ENCODE measurements around the gene RAB40C.

DNA sequence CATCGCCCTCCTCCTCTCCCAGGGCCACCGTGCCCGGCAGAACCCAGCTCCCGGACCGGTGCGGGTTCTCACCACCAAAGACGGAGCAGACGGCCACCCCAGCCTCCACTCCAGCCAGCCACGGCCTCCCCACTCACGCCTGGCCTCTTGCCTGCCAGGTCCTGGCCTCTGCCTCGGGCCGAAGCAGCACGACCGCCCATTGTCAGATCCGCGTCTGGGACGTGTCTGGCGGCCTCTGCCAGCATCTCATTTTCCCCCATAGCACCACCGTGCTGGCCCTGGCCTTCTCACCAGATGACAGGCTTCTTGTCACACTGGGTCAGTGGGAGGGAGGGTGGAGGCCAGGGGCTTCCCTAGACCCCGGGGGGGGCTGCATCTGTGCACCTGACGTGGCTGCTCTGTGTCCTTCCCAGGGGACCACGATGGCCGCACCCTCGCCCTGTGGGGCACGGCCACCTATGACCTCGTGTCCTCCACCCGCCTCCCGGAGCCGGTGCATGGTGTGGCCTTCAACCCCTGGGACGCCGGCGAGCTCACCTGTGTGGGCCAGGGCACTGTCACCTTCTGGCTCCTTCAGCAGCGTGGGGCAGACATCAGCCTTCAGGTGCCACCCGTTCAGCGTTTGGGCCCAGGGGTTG lies 71.4 kb downstream of the RAB40C start:
- no peak for TF ChIP-seq EZH2phosphoT487 (IDR thresholded peaks at IDR 0.05)
- TF ChIP-seq, protein P1, sequence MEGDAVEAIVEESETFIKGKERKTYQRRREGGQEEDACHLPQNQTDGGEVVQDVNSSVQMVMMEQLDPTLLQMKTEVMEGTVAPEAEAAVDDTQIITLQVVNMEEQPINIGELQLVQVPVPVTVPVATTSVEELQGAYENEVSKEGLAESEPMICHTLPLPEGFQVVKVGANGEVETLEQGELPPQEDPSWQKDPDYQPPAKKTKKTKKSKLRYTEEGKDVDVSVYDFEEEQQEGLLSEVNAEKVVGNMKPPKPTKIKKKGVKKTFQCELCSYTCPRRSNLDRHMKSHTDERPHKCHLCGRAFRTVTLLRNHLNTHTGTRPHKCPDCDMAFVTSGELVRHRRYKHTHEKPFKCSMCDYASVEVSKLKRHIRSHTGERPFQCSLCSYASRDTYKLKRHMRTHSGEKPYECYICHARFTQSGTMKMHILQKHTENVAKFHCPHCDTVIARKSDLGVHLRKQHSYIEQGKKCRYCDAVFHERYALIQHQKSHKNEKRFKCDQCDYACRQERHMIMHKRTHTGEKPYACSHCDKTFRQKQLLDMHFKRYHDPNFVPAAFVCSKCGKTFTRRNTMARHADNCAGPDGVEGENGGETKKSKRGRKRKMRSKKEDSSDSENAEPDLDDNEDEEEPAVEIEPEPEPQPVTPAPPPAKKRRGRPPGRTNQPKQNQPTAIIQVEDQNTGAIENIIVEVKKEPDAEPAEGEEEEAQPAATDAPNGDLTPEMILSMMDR (IDR thresholded peaks at IDR 0.05): no peak

Measured in neural progenitor cell (in vitro differentiated cells).